Measurements from ENCODE around the gene UBAC1.
"Not testable (repeated sequence)": the region's sequence is repeated elsewhere in the genome, so short reads cannot be mapped to it uniquely, and the experiment has no call there.

Gene UBAC1

GRCh38 chr9:135903786-135904520 lies 57.2 kb downstream of the UBAC1 start:
- DNase-seq (ENCODE audit: extremely low read depth in 1 of 2, low read depth in 1 of 2): no peak

- DNase-seq (ENCODE audit: extremely low read depth in 1 of 2, low read depth in 1 of 2): no peak
Measured at GRCh38 chr9:135903358-135903656, 57.9 kb downstream of the UBAC1 start.

GRCh38 chr9:135902655-135903357 lies 58.4 kb downstream of the UBAC1 start:
- DNase-seq (ENCODE audit: extremely low read depth in 1 of 2, low read depth in 1 of 2): no peak

GRCh38 chr9:135901826-135902225 lies 59.3 kb downstream of the UBAC1 start:
- DNase-seq (ENCODE audit: extremely low read depth in 1 of 2, low read depth in 1 of 2): no peak

- no peak for DNase-seq (ENCODE audit: extremely low read depth in 1 of 2, low read depth in 1 of 2)
Measured at GRCh38 chr9:135901031-135901758, 60.0 kb downstream of the UBAC1 start.

GRCh38 chr9:135898634-135899407 lies 62.4 kb downstream of the UBAC1 start:
- no peak for DNase-seq (ENCODE audit: extremely low read depth in 1 of 2, low read depth in 1 of 2)

GRCh38 chr9:135896626-135897025 lies 64.5 kb downstream of the UBAC1 start:
- no peak for DNase-seq (ENCODE audit: extremely low read depth in 1 of 2, low read depth in 1 of 2)

GRCh38 chr9:135896205-135896604 lies 65.0 kb downstream of the UBAC1 start:
- no peak for DNase-seq (ENCODE audit: extremely low read depth in 1 of 2, low read depth in 1 of 2)

GRCh38 chr9:135895202-135895848 lies 65.8 kb downstream of the UBAC1 start:
- DNase-seq (ENCODE audit: extremely low read depth in 1 of 2, low read depth in 1 of 2): no peak

- no peak for DNase-seq (ENCODE audit: extremely low read depth in 1 of 2, low read depth in 1 of 2)
Measured at GRCh38 chr9:135893104-135893503, 68.1 kb downstream of the UBAC1 start.

GRCh38 chr9:135892327-135892726 lies 68.8 kb downstream of the UBAC1 start:
- not testable (repeated sequence) for DNase-seq (ENCODE audit: extremely low read depth in 1 of 2, low read depth in 1 of 2)

GRCh38 chr9:135891027-135891631 lies 70.0 kb downstream of the UBAC1 start:
- DNase-seq (ENCODE audit: extremely low read depth in 1 of 2, low read depth in 1 of 2): no peak

- no peak for DNase-seq (ENCODE audit: extremely low read depth in 1 of 2, low read depth in 1 of 2)
Measured at GRCh38 chr9:135890190-135891026, 70.8 kb downstream of the UBAC1 start.

GRCh38 chr9:135889564-135890189 lies 71.5 kb downstream of the UBAC1 start:
- no peak for DNase-seq (ENCODE audit: extremely low read depth in 1 of 2, low read depth in 1 of 2)

GRCh38 chr9:135888766-135889394 lies 72.3 kb downstream of the UBAC1 start:
- DNase-seq (ENCODE audit: extremely low read depth in 1 of 2, low read depth in 1 of 2): no peak

- no peak for DNase-seq (ENCODE audit: extremely low read depth in 1 of 2, low read depth in 1 of 2)
Measured at GRCh38 chr9:135888126-135888765, 72.9 kb downstream of the UBAC1 start.

- DNase-seq (ENCODE audit: extremely low read depth in 1 of 2, low read depth in 1 of 2): peak in 1 of 2 donors; percentile 55
Measured at GRCh38 chr9:135887585-135888050, 73.6 kb downstream of the UBAC1 start.

- no peak for DNase-seq (ENCODE audit: extremely low read depth in 1 of 2, low read depth in 1 of 2)
Measured at GRCh38 chr9:135887021-135887507, 74.1 kb downstream of the UBAC1 start.
